Type B pancreatic cell (in vitro differentiated cells): ENCODE measurements around the gene PPP2R2D. TPM values are rescaled to one million over a fixed set of nuclear protein-coding genes. Genes with fewer than 3 reads are reported as not detected.

Experiments
- DNase-seq: peaks from one replicate; pipeline ENCODE4 v3.0.0; 2021; ENCODE audit warnings: mixed read lengths; ENCODE audit not compliant: unreplicated experiment; ENCODE audit errors: extremely low spot score
- H3K27ac Mint-ChIP-seq: 2 replicates; pipeline ENCODE4 v1.8.0; 2021; ENCODE audit warnings: mild to moderate bottlenecking, mixed read lengths
- H3K27me3 Mint-ChIP-seq: 2 replicates; pipeline ENCODE4 v1.8.0; 2021; ENCODE audit warnings: mixed read lengths
- H3K36me3 Mint-ChIP-seq: 2 replicates; pipeline ENCODE4 v1.8.0; 2021; ENCODE audit warnings: mixed read lengths
- H3K4me1 Mint-ChIP-seq: one replicate; pipeline ENCODE4 v1.8.0; 2021; ENCODE audit warnings: mixed read lengths; ENCODE audit not compliant: unreplicated experiment
- H3K4me3 Mint-ChIP-seq: 2 replicates; pipeline ENCODE4 v1.8.0; 2021; ENCODE audit warnings: mild to moderate bottlenecking, mixed read lengths
- H3K9me3 Mint-ChIP-seq: 2 replicates; pipeline ENCODE4 v1.8.0; 2021; ENCODE audit warnings: mixed read lengths
- CTCF ChIP-seq: fragments of 200-600 bp; sonication (generic); conservative IDR thresholded peaks from 2 replicates; pipeline ENCODE4 v1.5.0; 2021; ENCODE audit warnings: antibody characterized with exemption, mild to moderate bottlenecking
- total RNA-seq: library from RNA; stranded (reverse); gene quantifications from 2 replicates; pipeline ENCODE4 v1.2.1, GENCODE V29; 2021; ENCODE audit warnings: low replicate concordance

Gene PPP2R2D
- total RNA-seq, 1 donor from 2014 or later: 38.1 TPM

- peaks cover 24% of the 10 kb centered on the region for H3K36me3 Mint-ChIP-seq
- H3K4me1 Mint-ChIP-seq: peaks cover 24% of the 10 kb centered on the region
- no peak overlapping the region for H3K27ac Mint-ChIP-seq
- H3K4me3 Mint-ChIP-seq: no peak overlapping the region
- DNase-seq: no peak
- no peaks in the 10 kb centered on the region for H3K27me3 Mint-ChIP-seq
- TF ChIP-seq CTCF: no peak
- H3K9me3 Mint-ChIP-seq: peaks cover 4% of the 10 kb centered on the region
Measured at GRCh38 chr10:131926743-131927595, 26.2 kb downstream of the PPP2R2D start.

- Mint-ChIP-seq H3K36me3 (peaks cover 19% of the 10 kb centered on the region), H3K4me3 (no peak overlapping the region), H3K27ac (peak overlapping the region; percentile 73), H3K27me3 (no peaks in the 10 kb centered on the region), H3K9me3 (no peaks in the 10 kb centered on the region), H3K4me1 (peaks cover 32% of the 10 kb centered on the region)
- TF ChIP-seq CTCF: no peak
- no peak for DNase-seq
Measured at GRCh38 chr10:131928248-131929095, 27.7 kb downstream of the PPP2R2D start.

GRCh38 chr10:131929122-131929845, 28.5 kb downstream of the PPP2R2D start:
- Mint-ChIP-seq H3K27me3 (no peaks in the 10 kb centered on the region), H3K4me1 (peaks cover 34% of the 10 kb centered on the region), H3K4me3 (no peak overlapping the region)

GRCh38 chr10:131930150-131930549, 29.3 kb downstream of the PPP2R2D start:
- H3K27me3 Mint-ChIP-seq: no peaks in the 10 kb centered on the region
- H3K4me3 Mint-ChIP-seq: peak overlapping the region; percentile 10
- no peak for DNase-seq
- H3K36me3 Mint-ChIP-seq: peaks cover 15% of the 10 kb centered on the region
- no peak overlapping the region for H3K27ac Mint-ChIP-seq
- no peak for TF ChIP-seq CTCF
- H3K9me3 Mint-ChIP-seq: no peaks in the 10 kb centered on the region
- peaks cover 36% of the 10 kb centered on the region for H3K4me1 Mint-ChIP-seq

More at GRCh38 chr10:131929122-131929845, 28.5 kb downstream of the PPP2R2D start:
- peak overlapping the region; percentile 73 for H3K27ac Mint-ChIP-seq
- DNase-seq: no peak
- H3K9me3 Mint-ChIP-seq: no peaks in the 10 kb centered on the region
- H3K36me3 Mint-ChIP-seq: peaks cover 19% of the 10 kb centered on the region
- TF ChIP-seq CTCF: no peak

GRCh38 chr10:131930586-131931330, 29.9 kb downstream of the PPP2R2D start:
- no peak overlapping the region for H3K4me3 Mint-ChIP-seq
- no peaks in the 10 kb centered on the region for H3K9me3 Mint-ChIP-seq
- H3K27me3 Mint-ChIP-seq: no peaks in the 10 kb centered on the region
- no peak for TF ChIP-seq CTCF
- DNase-seq: no peak
- H3K4me1 Mint-ChIP-seq: peaks cover 36% of the 10 kb centered on the region
- peaks cover 11% of the 10 kb centered on the region for H3K36me3 Mint-ChIP-seq
- H3K27ac Mint-ChIP-seq: peak overlapping the region; percentile 5
